ENCODE measurements around the gene WWC2. TPM values are rescaled to one million over a fixed set of nuclear protein-coding genes. Genes with fewer than 3 reads are reported as not detected.

WWC2 gene
- total RNA-seq, 2 donors from 2014 or later, result 4.3 to 6.8 TPM

DNA sequence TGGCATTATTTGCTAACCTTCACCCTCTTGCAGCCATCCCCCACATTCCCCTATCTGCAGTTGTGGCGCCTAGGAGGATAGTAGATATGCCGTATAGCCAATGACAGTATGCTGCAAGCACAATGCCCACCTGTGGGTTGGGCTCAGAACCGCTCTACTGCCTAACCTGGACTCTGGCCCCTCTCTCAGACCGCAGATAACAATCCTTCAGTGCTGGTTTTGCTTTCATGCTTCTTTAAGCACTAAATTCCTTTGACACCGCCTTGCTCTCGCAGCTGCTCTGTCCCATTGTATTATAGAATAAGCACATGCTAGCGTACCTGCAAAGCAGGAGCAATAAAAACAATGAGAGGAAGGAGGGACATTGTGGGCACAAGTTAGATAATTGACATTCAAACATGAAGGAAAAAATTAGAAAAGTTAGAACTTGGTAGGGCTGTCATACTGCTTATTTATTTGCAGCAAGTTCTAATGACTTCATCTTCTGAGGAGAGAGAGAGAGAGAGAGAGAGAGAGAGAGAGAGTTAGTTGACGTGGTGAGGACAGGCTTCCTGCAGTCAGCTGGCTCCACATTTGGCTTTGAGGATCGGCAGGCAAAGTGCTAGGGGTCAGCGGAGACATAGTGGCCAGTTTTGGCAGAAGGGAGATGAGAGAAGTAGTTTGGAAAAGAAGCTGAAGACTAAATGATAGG lies 55.8 kb downstream of the WWC2 start:
- Histone ChIP-seq H3K4me1 (no peaks in the 10 kb centered on the region), H3K27ac (no peak overlapping the region)
- intact Hi-C loops (cut with DNase I), result no loop called here

GRCh38 chr4:183155450-183156184 lies 56.6 kb downstream of the WWC2 start:
- Histone ChIP-seq H3K4me1 (no peaks in the 10 kb centered on the region), H3K36me3 (no peaks in the 10 kb centered on the region), H3K27ac (no peak overlapping the region), H3K4me3 (no peak overlapping the region), H3K9ac (ENCODE audit: low read depth in 2 of 2, low read length in 2 of 2) (no peak overlapping the region), H3K27me3 (no peaks in the 10 kb centered on the region), H3K9me3 (no peaks in the 10 kb centered on the region)
- no peak for TF ChIP-seq CTCF (IDR thresholded peaks at IDR 0.05)
- intact Hi-C loops (cut with DNase I), result no loop called here
- DNase-seq, result no peak

More for the DNA sequence above, 55.8 kb downstream of the WWC2 start:
- Histone ChIP-seq H3K36me3 (no peaks in the 10 kb centered on the region), H3K9me3 (no peaks in the 10 kb centered on the region), H3K27me3 (no peaks in the 10 kb centered on the region), H3K9ac (ENCODE audit: low read depth in 2 of 2, low read length in 2 of 2) (no peak overlapping the region), H3K4me3 (no peak overlapping the region)
- no peak for TF ChIP-seq CTCF (IDR thresholded peaks at IDR 0.05)
- DNase-seq, result no peak

DNA sequence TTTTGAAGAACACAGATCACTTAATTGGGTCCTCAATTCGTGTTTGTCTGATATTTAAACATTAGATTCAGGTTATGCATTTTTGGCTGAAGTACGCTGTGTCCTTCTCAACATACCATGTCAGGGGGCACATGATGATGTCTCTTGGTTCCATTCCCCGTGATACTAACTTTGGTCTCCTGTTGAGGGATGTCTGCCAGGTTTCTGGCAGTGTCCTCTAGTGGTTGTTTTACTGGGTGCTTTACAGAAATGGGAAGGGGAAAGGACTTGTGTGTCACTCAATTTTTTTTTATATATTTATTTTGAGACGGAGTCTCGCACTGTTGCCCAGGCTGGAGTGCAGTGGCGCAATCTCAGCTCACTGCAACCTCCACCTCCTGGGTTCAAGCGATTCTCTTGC lies 58.2 kb downstream of the WWC2 start:
- no peaks in the 10 kb centered on the region for H3K4me1 ChIP-seq
- intact Hi-C loops (cut with DNase I), result no loop called here
- TF ChIP-seq CTCF (IDR thresholded peaks at IDR 0.05), result no peak
- DNase-seq, result no peak
- no peak overlapping the region for H3K27ac ChIP-seq
- H3K27me3 ChIP-seq, result no peaks in the 10 kb centered on the region
- H3K9me3 ChIP-seq, result no peaks in the 10 kb centered on the region
- H3K9ac ChIP-seq (ENCODE audit: low read depth in 2 of 2, low read length in 2 of 2), result no peak overlapping the region
- no peak overlapping the region for H3K4me3 ChIP-seq
- H3K36me3 ChIP-seq, result no peaks in the 10 kb centered on the region

- Histone ChIP-seq H3K4me1 (no peaks in the 10 kb centered on the region), H3K9ac (ENCODE audit: low read depth in 2 of 2, low read length in 2 of 2) (no peak overlapping the region), H3K36me3 (no peaks in the 10 kb centered on the region), H3K27ac (no peak overlapping the region), H3K9me3 (no peaks in the 10 kb centered on the region), H3K4me3 (no peak overlapping the region), H3K27me3 (no peaks in the 10 kb centered on the region)
- no peak for TF ChIP-seq CTCF (IDR thresholded peaks at IDR 0.05)
- intact Hi-C loops (cut with DNase I), result no loop called here
- DNase-seq, result no peak
Observed at GRCh38 chr4:183158062-183158461, 59.0 kb downstream of the WWC2 start.

- TF ChIP-seq CTCF (IDR thresholded peaks at IDR 0.05), result no peak
- Histone ChIP-seq H3K4me3 (no peak overlapping the region), H3K27me3 (no peaks in the 10 kb centered on the region), H3K9ac (ENCODE audit: low read depth in 2 of 2, low read length in 2 of 2) (no peak overlapping the region), H3K36me3 (no peaks in the 10 kb centered on the region), H3K9me3 (no peaks in the 10 kb centered on the region), H3K27ac (no peak overlapping the region), H3K4me1 (no peaks in the 10 kb centered on the region)
- intact Hi-C loops (cut with DNase I), result no loop called here
- DNase-seq, result no peak
Observed at GRCh38 chr4:183161630-183162029, 62.6 kb downstream of the WWC2 start.

Data from colonic mucosa (tissue), 4 donors.